Stomach (tissue), 4 donors: ENCODE measurements around the gene CNDP1.

Experiments used
- CTCF ChIP-seq, 7 experiments: fragments of 450-650 bp in 4 of 7; fragments of 200-600 bp in 3 of 7; sonication (generic) in 3 of 7; IDR thresholded peaks; one replicate each; pipeline ENCODE4 v1.5.1; 2016 to 2019; ENCODE audit warnings: antibody characterized with exemption in 7 of 7, control low read depth in 2 of 7, mild to moderate bottlenecking in 1 of 7
- EP300 ChIP-seq: sonication (generic); formaldehyde crosslinking; IDR thresholded peaks from one replicate; pipeline ENCODE4 v1.6.1; 2017; ENCODE audit warnings: antibody characterized with exemption
- POLR2A ChIP-seq, 4 donors: fragments of 450-650 bp; IDR thresholded peaks; one replicate each; pipeline ENCODE4 v1.6.1; 2016; ENCODE audit warnings: antibody characterized with exemption in 4 of 4, control low read depth in 2 of 4, mild to moderate bottlenecking in 1 of 4, moderate library complexity in 1 of 4
- POLR2AphosphoS5 ChIP-seq, 3 donors: sonication (generic); formaldehyde crosslinking; IDR thresholded peaks; one replicate each; pipeline ENCODE4 v1.6.1; 2016; ENCODE audit warnings: antibody characterized with exemption in 3 of 3

- TF ChIP-seq CTCF (IDR thresholded peaks at IDR 0.05) (no peak), POLR2A (IDR thresholded peaks at IDR 0.05) (no peak), POLR2AphosphoS5 (IDR thresholded peaks at IDR 0.05) (no peak), EP300 (no peak)
These were observed 26.4 kb upstream of the CNDP1 start for GRCh38 chr18:74507927-74508326.
